GM18499 (cell line): ENCODE results near the gene FXYD6.

Experiments
- ATAC-seq: cut with Tn5 transposase; IDR thresholded peaks from one replicate; pipeline ENCODE4 v1.9.1; 2021; ENCODE audit warnings: moderate number of reproducible peaks; ENCODE audit not compliant: insufficient read depth, unreplicated experiment

FXYD6 gene

DNA sequence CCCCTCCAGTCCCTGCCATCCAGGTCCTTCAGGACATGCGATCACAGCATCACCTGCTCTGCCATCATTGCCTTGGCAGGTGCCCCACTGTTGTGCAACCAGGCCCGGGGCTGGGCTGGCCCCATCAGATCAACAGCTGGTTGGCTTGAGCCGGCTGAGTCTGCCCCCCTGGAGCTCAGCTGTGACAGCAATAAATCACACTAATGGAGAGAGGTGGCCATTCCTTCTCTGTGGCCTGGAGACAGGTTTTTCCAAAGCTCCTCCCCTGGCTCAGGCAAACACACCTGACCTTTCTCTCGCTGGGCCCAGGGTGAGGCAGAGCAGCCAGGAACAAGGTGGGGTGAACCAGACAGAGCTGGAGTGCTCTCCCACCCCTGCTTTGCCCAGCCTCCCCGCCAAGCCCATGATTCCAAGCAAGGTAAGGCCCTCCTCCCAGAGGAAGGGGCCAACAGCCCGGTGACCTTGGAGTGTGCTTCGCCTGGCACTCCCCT is 43.0 kb downstream of the FXYD6 start:
- no peak for ATAC-seq

- ATAC-seq: no peak
Observed at GRCh38 chr11:117832511-117832910, 43.9 kb downstream of the FXYD6 start.

GRCh38 chr11:117831661-117832415 is 44.6 kb downstream of the FXYD6 start:
- ATAC-seq: no peak

DNA sequence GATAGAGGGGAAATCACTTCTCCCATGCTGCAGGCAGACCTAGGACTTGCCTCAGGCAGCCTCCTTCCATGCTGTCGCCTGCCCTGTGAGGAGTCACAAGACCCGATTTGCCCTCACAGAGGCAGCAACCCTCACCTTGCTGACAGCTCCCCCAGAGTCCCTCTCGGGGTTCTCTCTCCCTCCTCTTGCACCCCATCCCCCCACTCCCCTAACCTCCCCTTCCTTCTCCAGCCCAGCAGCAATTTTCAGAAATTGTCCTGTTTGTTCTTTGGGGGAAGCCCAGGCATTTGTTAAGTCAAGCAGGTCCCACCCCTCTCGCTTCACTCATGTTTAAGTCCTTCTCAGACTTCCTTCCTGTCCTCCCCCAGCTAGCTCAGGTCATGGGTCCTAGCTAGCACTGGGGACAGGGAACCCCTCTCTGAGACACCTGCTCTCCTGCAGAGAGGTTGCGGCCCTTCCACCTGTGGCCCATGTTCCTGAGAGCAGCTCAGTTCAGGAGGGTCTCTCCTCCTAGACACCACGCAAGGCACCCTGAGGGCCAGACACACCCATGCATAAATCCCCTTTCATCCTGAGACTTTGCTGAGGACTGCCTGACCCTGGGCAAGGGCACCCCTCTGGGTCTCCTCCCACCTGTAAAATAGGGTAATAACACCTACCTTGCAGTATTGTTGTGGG is 45.6 kb downstream of the FXYD6 start:
- no peak for ATAC-seq

DNA sequence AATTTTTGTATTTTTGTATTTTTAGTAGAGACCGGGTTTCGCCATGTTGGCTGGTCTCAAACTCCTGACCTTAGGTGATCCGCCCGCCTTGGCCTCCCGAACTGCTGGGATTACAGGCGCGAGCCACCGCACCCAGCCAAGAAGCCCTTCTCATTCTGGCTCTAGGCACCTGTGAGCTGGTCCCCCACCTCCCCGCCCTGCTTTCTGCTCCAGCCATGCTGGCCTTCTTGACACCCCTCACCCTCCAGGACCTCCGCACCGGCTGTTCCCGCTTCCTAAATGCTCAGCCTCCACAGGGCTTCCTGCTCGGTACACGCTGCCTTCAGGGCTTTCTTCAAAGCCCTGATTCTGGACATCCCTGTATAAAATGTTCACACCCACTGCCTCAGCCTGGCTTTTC is 46.4 kb downstream of the FXYD6 start:
- no peak for ATAC-seq

- ATAC-seq: no peak
Observed at GRCh38 chr11:117829369-117829725, 47.1 kb downstream of the FXYD6 start.

DNA sequence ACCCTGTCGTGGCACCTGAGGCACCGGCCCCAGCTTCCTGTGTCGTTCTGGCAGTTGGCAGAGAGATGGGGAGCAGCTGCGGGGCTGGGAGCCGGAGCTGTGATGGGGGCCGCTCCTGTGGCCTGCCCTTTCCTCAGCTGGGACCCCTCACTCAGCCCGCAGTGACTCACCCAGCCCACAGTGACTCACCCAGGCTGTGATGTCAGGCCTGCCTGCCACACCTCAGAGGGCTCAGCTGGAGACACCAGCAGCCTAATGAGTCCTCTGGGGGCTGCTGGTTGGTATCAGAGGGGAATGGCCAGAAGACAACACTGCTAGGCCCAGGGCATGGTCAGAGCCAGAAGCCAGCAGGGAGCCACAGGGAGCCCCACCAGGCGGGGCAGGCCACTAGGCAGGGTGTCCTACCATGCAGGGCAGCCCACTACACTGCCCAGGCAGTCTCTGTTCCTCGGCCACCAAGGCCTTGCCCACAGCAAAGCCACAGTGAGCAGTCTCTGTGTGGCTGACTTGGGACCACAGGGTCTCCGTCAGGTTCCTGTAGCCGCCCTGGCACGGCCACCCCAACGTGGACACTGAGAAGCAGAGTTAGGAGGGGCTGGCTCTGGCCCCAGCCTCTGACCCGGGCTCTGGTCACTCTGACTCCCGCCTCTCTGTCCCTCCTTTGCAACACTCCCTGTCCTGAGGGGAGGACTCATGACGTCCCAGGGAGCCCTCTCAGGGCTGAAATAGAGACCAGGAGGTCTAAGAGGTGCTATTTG is 47.7 kb downstream of the FXYD6 start:
- no peak for ATAC-seq

DNA sequence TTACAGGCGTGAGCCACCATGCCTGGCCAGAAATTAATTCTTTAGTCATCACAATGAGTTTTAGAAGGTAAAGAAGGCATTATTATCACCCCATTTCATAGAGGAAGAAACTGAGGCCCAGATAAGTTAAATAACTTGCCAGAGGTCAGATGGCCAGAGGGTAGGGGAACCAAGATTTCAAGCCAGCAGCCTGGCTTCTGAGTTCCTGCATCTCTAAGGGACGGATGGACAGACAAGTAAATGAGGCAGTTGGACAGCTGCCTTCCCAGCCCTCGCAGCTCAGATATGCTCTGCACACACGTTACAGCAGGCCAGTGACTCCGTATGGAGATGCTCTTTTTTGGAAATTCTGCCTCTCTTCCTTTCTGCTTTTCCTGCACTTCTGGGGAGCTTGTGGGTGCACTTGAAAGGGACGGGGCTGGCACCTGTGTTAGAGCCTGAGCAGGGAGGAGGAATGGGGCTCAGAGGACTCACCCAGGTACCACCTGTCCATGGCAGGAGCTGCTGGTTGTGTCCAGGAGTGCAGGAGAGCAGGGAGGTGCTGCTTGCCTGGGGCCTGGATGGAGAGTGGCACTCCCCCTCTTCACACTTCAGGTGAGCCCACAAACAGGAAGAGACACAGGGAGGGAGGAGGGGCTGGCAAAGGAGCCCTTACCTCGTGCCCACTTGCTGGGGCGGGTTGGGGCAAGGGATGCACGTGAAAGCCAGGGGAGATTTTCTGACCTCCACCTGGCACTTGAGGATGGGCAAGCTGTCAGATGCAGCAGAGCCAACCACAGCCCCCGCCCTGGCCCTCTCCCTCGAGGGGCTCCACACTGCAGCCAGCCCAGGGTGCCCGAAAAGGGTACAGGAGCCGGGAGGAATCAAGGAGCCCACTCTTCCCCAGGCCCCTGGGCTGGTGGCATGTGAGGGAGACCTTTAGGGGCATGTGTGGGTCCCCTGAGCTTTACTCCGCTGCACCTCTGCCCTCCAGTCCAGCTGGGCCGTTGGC is 48.6 kb downstream of the FXYD6 start:
- ATAC-seq: no peak

DNA sequence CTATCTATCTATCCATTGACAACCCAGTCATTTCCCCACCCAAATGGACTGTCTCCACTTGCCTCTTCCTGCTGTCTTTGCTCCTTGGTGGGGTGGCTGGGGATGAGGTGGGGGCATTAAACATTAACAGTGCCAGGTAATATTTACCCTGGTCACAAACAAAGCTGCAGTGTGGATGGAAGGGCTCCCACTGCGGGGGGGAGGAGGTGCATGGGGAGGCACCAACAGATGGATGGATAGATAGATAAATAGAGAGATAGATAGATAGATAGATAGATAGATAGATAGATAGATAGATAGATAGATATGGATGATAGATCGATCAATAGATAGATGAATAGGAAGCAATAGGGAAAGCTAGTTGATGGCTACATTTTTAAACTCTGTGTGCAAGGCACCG is 49.6 kb downstream of the FXYD6 start:
- ATAC-seq: no peak

- ATAC-seq: no peak
Observed at GRCh38 chr11:117826190-117826570, 50.3 kb downstream of the FXYD6 start.

- ATAC-seq: no peak
Observed at GRCh38 chr11:117825538-117826189, 50.8 kb downstream of the FXYD6 start.

DNA sequence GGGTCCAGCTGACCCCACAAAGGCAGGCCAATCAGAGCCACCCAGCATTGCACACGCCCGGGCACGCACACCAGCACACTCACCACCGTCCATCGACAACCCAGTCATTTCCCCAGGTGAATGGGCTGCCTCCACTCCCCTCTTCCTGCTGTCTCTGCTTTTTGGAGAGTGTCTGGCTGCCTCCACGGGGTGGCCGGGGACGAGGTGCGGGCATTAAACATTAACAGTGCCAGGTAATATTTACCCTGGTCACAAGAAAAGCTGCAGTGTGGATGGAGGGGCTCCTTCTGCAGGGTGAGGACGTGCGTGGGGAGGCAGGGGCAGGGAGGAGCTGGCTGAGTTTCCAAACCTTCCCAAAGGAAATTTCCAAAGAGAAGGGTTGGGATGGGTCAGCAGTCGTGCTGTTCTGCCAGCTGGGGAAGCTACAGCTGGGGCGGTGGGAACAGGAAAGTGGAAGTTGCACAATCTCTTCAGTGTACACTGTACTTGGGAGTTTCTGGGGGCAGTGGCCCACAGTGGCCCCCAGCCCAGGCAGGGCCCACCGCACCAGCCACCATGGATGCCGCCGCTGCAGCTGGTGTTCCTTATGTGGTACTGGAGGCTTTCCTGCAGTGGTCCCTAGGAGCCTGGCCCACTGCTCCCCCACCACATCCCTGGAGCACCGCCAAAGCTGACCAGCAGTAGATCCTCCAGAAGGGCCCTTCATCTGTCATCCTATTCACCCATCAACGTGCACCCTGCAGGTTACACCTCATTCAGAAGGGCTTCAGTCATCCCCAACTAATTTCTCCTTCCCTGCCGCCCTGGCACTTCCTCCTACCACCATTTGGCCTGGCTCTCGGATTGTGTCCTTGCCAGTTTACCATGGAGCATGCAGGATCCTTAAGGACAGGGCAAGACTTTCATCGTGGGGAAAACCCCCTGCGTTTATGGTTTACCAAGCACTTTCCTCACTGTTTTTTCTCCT is 51.6 kb downstream of the FXYD6 start, which contains the start of gene FXYD2:
Gene FXYD2, minus strand, starts transcription at position 174 of the 967 bp plus-strand sequence. Its CDS starts 66 bp downstream, at position 108.
- no peak for ATAC-seq

GRCh38 chr11:117823946-117824420 is 52.5 kb downstream of the FXYD6 start:
- ATAC-seq: no peak

DNA sequence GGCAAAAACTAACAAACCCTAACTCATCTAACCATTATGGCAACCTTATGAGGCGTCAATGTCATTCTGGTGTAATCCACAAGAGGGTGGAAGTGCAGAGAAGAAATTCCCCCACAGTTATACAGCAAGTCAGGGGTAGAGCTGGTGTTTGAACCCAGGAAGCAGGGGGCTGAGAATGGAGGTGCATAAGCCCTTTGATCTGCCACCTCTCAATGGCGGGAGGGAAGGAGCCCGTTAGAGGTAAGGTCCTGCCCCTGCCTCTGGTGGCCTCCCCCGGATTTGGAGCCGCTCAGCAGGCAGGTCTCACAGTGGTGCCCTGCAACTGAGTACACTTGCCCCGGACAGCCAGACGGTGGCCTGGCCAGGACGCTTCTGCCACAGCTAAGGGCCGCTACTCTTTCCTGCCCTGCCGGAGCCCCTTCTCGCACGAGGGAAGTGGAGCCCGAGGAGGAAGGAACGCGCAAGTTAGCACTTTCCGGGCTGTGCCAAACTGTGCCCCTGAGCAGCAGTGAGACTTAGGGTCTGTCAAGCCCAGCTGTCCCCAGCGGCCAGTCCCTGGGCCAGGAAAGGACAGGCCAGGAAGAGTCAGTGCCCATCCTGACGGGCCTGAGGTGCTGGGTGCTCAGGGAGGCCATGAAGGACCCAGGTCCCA is 53.0 kb downstream of the FXYD6 start:
- ATAC-seq: no peak

- no peak for ATAC-seq
Observed at GRCh38 chr11:117822074-117823033, 54.1 kb downstream of the FXYD6 start.

- no peak for ATAC-seq
Observed at GRCh38 chr11:117821431-117821830, 55.0 kb downstream of the FXYD6 start.

- ATAC-seq: no peak
Observed at GRCh38 chr11:117820516-117820915, 55.9 kb downstream of the FXYD6 start.
